Choroid plexus epithelial cell (primary cell): ENCODE data around the gene ELF2.

ENCODE experiments used
- DNase-seq: peaks from one replicate; pipeline ENCODE4 v3.0.0-alpha.2; 2010; ENCODE audit warnings: low read depth
- H3K4me3 ChIP-seq: 2 replicates; pipeline ENCODE4 v1.5.1; 2011; ENCODE audit warnings: low read depth, mild to moderate bottlenecking, control low read depth, low read length, moderate library complexity
- CTCF ChIP-seq: conservative IDR thresholded peaks from 2 replicates; pipeline ENCODE4 v1.5.1; 2011; ENCODE audit warnings: low read depth, mild to moderate bottlenecking, control low read depth, inconsistent platforms, low read length, moderate library complexity

Gene ELF2

GRCh38 chr4:139020384-139020783 lies 156.6 kb downstream of the ELF2 start:
- no peak for DNase-seq
- TF ChIP-seq CTCF = no peak
- H3K4me3 ChIP-seq = no peak overlapping the region

- peak; percentile 41 for DNase-seq
- TF ChIP-seq CTCF = no peak
- H3K4me3 ChIP-seq = no peak overlapping the region
These were observed 157.9 kb downstream of the ELF2 start for GRCh38 chr4:139018971-139019758.

GRCh38 chr4:139018501-139018900 lies 158.5 kb downstream of the ELF2 start:
- H3K4me3 ChIP-seq = peak overlapping the region; percentile 30
- no peak for TF ChIP-seq CTCF
- DNase-seq = no peak

GRCh38 chr4:139017861-139018260 lies 159.2 kb downstream of the ELF2 start:
- DNase-seq = peak; percentile 36
- TF ChIP-seq CTCF = no peak
- H3K4me3 ChIP-seq = peak overlapping the region; percentile 30

GRCh38 chr4:139015948-139016471 lies 161.0 kb downstream of the ELF2 start:
- peak; percentile 48 for DNase-seq
- H3K4me3 ChIP-seq = peak overlapping the region; percentile 82
- TF ChIP-seq CTCF = no peak

- no peak for TF ChIP-seq CTCF
- peak within 1 kb of the TSS; percentile 82 for H3K4me3 ChIP-seq
- DNase-seq = peak; percentile 97
These were observed 161.6 kb downstream of the ELF2 start, which contains the start of gene NOCT for GRCh38 chr4:139015269-139015947. Gene NOCT (plus strand): TSS chr4:139015781. CDS start chr4:139015982, 201 bp downstream.
